ENCODE data around the gene LRP2BP.
"Not testable (repeated sequence)": the region's sequence is repeated elsewhere in the genome, so short reads cannot be mapped to it uniquely, and the experiment has no call there.

The LRP2BP gene

DNA sequence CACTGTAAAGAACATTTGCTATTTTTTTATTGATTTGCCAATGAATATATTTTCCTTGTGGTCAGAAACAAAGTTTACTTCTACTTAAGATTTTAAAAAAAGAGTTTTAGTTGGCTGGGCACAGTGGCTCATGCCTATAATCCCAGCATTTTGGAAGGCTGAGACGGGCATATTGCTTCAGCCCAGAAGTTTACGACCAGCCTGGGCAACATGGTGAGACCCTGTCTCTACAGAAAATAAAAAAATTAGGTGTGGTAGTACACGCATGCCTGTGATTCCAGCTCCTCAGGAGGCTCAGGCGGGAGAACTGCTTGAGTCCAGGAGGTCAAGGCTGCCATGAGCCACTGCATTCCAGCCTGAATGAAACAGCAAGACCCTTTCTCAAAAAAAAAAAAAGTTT lies 36.8 kb downstream of the LRP2BP start:
- no peak for DNase-seq

- DNase-seq = no peak
These were observed 37.2 kb downstream of the LRP2BP start for GRCh38 chr4:185358514-185358913.

DNA sequence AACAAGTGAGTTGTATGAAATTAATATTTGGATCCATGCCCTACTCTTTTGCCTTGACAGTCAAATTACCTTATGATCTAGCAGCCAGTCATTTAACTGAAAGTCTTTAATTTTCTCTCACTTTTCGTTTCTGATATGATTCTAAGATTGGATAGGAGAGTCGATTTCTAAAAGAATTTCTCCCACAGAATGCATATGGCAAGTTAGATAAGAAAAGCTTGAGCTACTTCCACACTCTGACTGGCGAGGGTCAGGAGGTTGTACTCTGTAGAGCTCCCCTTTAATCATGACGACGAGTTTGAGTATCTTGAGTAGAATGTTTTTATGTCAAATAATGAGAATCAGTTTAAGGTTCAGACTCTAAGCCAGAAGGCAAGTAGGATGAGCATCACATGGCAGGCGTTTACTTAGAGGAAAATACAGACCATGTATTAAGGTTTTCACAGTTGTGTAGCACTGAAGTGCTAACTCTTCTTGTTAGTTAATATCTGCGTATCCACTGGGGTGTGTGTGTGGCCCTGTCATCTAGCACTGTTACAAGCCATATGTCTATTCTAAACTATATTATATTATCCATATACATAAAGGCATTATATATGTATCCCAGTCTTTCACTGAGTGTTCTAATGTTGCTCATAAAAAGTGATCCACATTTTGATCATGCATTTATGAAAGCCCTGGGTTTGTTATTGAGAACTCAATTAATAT lies 37.8 kb downstream of the LRP2BP start:
- no peak for DNase-seq

DNA sequence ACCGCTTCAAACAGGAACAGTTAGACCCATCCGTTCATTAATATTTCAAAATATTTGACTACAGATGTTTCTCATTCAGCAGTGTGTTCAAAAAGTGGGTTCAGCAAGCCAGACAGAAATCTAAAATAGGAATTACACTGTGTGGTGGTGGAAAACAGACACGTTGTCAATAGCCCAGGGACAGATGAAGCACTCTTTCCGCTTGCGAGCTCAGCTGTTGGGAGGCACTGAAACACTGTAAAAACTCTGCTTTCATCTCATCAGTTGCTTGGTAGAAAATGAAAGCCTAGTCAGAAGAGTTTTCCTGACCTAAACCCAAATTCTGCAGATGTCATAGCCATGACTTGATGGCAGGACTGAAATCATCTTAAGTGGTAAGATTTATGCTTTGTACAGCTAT lies 38.5 kb downstream of the LRP2BP start:
- no peak for DNase-seq

- no peak for DNase-seq
These were observed 43.0 kb downstream of the LRP2BP start for GRCh38 chr4:185352741-185353140.

DNA sequence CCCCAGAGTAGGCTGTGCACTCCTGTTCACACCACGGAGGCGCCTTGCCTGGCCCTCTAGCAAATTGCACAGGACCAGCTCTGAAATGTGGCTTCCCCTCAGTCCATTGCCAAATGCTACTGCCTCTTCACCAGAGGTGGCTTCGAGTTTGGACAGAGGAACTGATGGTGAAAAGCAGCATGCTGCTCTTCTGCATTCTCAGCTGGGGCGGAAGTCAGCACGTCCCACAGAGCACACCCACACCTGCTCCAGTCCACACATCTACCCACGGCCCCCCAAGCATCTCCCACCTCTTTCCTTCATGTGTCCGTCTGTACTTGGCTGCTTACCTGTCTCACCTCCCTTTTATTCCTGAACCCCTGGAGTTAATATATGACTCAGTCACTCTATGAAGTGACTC lies 43.5 kb downstream of the LRP2BP start:
- DNase-seq = no peak

DNA sequence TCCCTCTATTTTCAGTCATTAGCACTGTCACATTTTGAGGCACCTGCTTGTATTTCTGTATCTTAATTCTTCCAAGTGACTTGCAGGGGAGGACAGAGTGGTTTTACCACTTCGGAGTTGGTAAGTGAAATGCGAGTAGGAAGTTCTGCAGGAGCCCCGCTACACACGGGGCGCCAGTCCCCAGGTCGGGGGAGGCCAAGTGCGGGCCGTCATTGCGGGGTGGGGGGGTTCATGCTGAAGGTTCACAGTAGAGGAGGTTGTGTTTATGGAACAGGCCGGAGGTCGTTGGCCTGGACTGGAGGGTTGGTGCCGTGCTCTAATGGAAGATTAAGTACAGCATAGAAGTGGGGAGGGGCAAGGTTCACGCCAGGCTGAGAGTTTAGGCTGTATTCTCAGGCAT lies 44.0 kb downstream of the LRP2BP start:
- no peak for DNase-seq

DNA sequence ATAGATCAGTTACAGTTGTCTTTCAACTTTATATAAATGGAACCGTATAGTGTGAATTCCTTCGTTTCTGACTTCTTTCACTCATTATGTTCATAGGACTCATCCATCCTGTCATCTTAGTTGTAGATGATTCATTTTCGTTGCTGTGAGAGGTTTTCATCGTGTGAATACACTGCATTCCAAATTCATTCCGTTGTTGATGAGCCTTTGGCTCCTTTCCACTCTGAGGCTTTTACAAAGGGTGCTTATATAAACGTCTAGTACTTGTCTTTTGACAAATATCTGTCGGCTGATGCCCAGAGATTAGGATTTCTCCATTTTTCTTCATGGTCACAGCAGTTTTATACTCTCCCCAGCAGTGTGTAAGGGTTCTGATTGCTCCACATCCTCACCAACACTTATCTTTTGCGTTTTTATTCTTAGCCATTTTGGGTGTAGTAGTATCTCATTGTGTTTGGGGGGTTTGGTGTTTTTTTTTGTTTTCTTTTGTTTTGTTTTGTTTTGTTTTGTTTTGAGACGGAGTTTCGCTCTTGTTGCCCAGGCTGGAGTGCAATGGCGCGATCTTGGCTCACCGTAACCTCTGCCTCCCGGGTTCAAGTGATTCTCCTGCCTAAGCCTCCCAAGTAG lies 48.6 kb downstream of the LRP2BP start:
- no peak for DNase-seq

DNA sequence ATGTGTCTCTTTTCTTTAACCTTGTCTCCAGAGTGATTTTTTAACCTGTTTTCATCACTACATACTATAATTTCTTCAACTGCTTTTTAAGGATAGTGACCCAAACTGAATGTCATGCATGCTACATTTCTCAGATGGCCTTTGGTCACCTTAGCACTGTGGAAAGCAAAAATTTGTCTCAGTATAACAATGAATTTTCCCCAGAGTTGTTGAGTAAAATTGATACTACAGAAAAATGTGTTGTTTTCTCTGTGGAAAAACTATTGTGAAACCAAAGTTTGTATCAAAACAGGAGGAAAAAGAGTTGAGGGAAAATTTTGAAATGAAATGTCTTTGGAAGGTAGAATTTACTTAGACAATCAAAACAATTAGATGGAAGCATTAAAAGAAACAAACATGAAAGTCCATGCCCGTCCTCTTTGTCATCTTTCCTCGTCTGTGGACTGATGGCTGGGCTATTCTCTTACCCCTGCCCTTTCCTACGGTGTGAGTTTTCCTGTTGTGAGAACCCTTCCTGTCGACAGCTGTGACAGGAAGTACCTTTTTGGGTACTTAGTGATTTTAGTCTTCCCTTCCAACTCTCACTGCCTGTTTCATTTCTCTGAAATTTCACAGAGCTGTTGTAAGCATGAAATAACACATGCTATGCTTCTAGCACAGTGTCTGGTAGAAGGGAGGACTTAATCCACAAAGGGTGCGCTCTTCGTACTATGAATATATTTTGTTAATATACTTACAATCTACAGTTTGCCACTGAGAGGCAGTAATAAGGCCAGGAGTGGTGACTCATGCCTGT lies 50.8 kb downstream of the LRP2BP start:
- no peak for DNase-seq

GRCh38 chr4:185343726-185344581 lies 51.8 kb downstream of the LRP2BP start:
- DNase-seq = no peak

DNA sequence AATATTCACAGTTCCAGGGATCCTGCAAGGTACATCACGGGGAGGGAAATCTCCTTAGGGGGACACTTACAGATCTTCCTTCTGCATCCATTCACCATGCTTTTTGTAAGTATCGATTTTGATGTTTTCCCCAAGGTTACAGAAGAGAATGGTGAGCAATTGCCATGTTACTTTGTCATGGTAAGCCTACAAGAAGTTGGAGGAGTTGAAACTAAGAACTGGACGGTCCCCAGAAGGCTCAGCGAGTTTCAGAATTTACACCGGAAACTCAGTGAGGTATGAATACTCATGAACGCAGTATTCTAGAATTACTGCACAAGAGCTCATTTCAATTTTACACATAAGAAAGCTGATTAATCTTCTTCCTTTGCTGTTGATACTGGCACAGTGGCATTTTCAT lies 53.9 kb downstream of the LRP2BP start:
- no peak for DNase-seq

- no peak for DNase-seq
These were observed 54.3 kb downstream of the LRP2BP start for GRCh38 chr4:185341377-185341776.

DNA sequence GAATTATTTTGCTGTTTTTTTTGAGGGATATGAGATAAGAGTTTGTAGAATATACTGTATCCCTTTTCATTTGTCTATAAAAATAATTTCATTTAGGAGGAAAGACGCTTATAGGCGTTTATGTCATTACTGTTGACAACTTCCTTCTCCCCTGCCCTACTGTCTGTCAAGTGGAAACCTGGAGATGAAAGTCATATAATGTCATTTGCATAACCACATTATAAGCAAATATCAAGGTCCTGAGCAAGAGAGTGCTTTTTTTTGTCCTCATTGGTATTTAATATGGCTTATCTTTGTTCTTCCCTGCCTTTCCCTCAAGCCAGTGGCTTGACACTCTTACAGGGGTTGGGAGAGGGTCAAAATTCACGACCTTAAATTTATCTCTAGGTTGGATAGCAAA lies 55.8 kb downstream of the LRP2BP start:
- DNase-seq = no peak

DNA sequence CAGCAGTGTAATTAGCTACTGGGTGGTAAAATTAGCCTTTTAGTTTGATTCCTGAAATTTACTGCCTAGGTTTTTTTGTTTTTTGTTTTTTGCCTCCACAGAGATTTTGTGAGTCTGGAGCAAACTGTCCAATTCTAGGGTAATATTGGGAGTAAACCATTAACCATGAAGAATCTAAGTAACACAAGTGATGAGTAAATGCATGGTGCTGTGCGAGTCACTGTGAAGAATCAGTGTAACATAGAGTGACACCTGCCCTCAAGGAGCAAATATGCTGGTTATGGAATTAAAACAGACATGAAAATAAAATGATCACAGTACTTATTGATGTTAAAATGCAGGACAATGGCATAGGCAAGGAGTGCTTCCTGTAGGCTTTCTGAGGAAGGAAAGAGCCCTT lies 60.1 kb downstream of the LRP2BP start:
- DNase-seq = no peak

- DNase-seq = no peak
These were observed 61.4 kb downstream of the LRP2BP start for GRCh38 chr4:185334326-185334725.

- no peak for DNase-seq
These were observed 62.9 kb downstream of the LRP2BP start for GRCh38 chr4:185332575-185333464.

DNA sequence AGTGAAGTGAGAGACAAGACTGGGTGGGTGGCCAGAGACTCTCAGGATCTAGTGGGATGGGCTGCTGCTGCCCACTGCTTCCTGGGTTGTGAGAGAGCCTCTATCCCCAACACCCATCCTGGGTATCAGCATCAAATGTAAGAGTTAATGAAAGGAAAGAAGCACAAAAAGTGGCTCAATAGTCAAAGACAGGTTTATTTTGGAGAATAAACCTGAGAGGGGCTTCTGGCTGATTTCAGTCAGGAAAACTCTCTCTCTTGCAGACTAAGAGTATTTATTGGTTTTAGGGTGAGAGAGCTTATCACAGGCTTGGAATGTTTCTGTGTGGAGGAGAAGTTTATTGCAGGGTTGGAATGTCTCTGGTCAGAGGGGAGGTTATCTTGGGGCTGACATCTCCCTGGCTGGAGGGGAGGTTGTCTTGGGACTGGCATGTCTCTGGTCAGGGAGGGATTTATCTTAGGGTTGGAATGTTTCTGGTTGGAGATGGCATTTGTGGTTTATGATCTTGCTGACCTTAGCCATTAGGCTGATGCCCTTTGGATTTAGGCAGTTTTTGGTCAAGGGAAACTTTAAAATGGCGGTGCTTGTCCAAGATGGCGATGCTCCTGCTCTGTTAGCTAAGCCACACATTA lies 65.7 kb downstream of the LRP2BP start:
- DNase-seq = not testable (repeated sequence)

GRCh38 chr4:185328586-185328985 lies 67.1 kb downstream of the LRP2BP start:
- DNase-seq = no peak

GRCh38 chr4:185325721-185326120 lies 70.0 kb downstream of the LRP2BP start:
- not testable (repeated sequence) for DNase-seq

- DNase-seq = not testable (repeated sequence)
These were observed 71.4 kb downstream of the LRP2BP start for GRCh38 chr4:185324361-185324760.

DNA sequence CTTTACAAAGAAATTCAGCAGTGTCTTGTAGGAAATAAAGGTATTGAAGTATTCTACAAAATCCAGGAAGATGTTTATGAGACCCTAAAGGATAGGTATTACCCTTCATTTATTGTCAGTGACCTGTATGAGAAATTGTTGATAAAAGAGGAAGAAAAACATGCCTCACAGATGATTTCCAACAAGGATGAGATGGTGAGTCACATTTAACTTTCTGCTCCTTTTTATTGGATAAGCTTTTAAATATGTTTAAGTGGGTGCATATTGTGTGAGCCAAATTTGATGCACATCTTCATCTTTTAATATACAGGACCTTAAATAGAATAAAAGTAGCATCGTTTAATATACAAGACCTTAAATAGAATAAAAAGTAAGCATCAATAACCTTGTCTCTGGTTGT lies 72.1 kb downstream of the LRP2BP start:
- DNase-seq = no peak

DNA sequence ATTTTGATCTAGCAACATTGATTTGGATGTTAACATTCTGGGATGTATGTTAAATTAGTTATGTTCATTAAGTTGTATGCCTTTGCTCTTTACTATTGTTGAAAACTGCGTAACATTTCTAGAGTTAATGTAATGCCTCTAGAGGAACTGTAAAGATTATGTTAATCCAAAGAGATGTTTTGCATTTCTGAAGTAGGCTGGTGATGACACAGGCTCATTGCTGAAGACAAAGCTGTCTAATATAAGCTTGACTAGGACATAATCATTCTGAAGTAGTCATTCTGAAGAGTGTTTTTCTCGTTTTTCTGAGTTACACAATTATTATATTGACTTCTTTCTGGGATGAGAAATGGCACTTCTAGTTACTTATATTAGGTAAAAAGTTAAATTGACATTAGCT lies 72.9 kb downstream of the LRP2BP start:
- DNase-seq = no peak

Data from COR-L47 (cell line).